IMR-90 (cell line): ENCODE measurements around the gene TYR.
"Not testable (repeated sequence)": the region's sequence is repeated elsewhere in the genome, so short reads cannot be mapped to it uniquely, and the experiment has no call there.

ENCODE experiments used
- BHLHE40 ChIP-seq: fragments of 150-350 bp; IDR thresholded peaks from 2 replicates; pipeline ENCODE4 v1.6.1; 2016; ENCODE audit warnings: mild to moderate bottlenecking, low read depth, low read length
- CEBPB ChIP-seq: IDR thresholded peaks from 2 replicates; pipeline ENCODE4 v1.6.1; 2012; ENCODE audit warnings: low read depth, low read length, improper control_type of control experiment
- CTCF ChIP-seq: conservative IDR thresholded peaks from 2 replicates; pipeline ENCODE4 v1.5.1; 2012; ENCODE audit warnings: mild to moderate bottlenecking, low read depth, low read length, improper control_type of control experiment
- MAFK ChIP-seq: IDR thresholded peaks from 2 replicates; pipeline ENCODE4 v1.6.1; 2012; ENCODE audit warnings: low read depth, low read length, improper control_type of control experiment
- MAZ ChIP-seq: IDR thresholded peaks from 2 replicates; pipeline ENCODE4 v1.6.1; 2012; ENCODE audit warnings: low read depth, mild to moderate bottlenecking, low read length, improper control_type of control experiment, moderate library complexity, borderline replicate concordance
- POLR2A ChIP-seq: IDR thresholded peaks from 2 replicates; pipeline ENCODE4 v1.6.1; 2012; ENCODE audit warnings: mild to moderate bottlenecking, low read depth, low read length
- RAD21 ChIP-seq: IDR thresholded peaks from 2 replicates; pipeline ENCODE4 v1.6.1; 2012; ENCODE audit warnings: low read length, improper control_type of control experiment
- RFX5 ChIP-seq: IDR thresholded peaks from 2 replicates; pipeline ENCODE4 v1.8.0; 2012; ENCODE audit warnings: low read depth, mild to moderate bottlenecking, low read length, moderate library complexity
- USF2 ChIP-seq: fragments of 150-350 bp; IDR thresholded peaks from 2 replicates; pipeline ENCODE4 v1.6.1; 2017; ENCODE audit warnings: mild to moderate bottlenecking, antibody characterized with exemption, low read length, low read depth

GRCh38 chr11:89273220-89273619 is 95.5 kb downstream of the TYR start:
- TF ChIP-seq CTCF, POLR2A, BHLHE40, RFX5, MAZ, CEBPB, MAFK, RAD21, USF2: not testable (repeated sequence)
